ENCODE results near the gene UPK1A. TPM values are rescaled to one million over a fixed set of nuclear protein-coding genes. Genes with fewer than 3 reads are reported as not detected.

UPK1A gene
- total and polyA plus RNA-seq, 9 of the 15 experiments (the other 6 are each of a cell fraction or from before 2014, with no cell fraction given): 0.06 to 0.13 TPM; not detected in 7

DNA sequence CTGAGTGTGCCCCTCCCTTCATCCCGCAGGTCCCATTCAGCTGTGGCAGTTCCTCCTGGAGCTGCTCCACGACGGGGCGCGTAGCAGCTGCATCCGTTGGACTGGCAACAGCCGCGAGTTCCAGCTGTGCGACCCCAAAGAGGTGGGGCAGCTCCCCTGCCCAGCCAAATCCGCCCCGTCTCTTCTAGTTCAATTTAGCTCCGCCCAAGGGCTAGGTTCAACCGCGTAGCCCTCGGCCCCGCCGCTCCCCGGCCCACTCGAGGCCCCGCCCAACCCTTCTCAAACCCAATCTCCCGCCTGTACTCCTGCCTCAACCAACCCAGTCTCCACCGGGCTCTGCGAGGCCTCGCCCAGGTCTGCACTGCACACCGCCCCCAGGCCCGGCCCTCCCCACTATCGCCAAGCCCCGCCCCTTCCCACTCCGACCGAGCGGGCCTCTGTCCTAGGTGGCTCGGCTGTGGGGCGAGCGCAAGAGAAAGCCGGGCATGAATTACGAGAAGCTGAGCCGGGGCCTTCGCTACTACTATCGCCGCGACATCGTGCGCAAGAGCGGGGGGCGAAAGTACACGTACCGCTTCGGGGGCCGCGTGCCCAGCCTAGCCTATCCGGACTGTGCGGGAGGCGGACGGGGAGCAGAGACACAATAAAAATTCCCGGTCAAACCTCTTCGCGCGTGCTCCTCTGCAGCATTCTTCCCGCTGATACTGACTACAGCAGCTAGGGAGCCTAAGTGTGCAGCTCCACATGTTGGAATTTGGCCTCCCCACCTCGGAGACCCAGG is 21.9 kb upstream of the UPK1A start:
- Histone ChIP-seq H2AFZ (ENCODE audit: low read depth, low read length) (peak overlapping the region; percentile 99), H3K9me1 (ENCODE audit: control insufficient read depth, insufficient read depth, low read length) (no peaks in the 10 kb centered on the region), H3K27ac (ENCODE audit: extremely low read depth, low read depth, low read length) (peak overlapping the region; percentile 89), H4K20me1 (replicated peaks; ENCODE audit: control insufficient read depth, insufficient read depth, low read length) (0 out of 2 replicates have a peak, but pooled peaks cover 4% of the 10 kb centered on the region), H3K79me2 (ENCODE audit: control insufficient read depth, insufficient read depth, low read length) (peaks cover 13% of the 10 kb centered on the region), H3K4me3 (peak overlapping the region; percentile 44), H3K9ac (ENCODE audit: insufficient read depth in 1 of 2, low read depth in 2 of 2, low read length in 2 of 2) (peak overlapping the region; percentile 80 to 89), H3K4me2 (ENCODE audit: insufficient read depth, low read length) (peak overlapping the region; percentile 85), H3K9me3 (replicated peaks; ENCODE audit: control insufficient read depth, insufficient read depth, low read depth, low read length) (no peaks in the 10 kb centered on the region), H3K4me1 (replicated peaks in 1 of 2; ENCODE audit: control insufficient read depth in 2 of 2, insufficient read depth in 2 of 2, low read length in 2 of 2) (peaks cover 31 to 53% of the 10 kb centered on the region in 2 experiments), H3K27me3 (ENCODE audit: control insufficient read depth in 2 of 2, insufficient read depth in 2 of 2, low read length in 2 of 2) (no peaks in the 10 kb centered on the region), H3K36me3 (ENCODE audit: control insufficient read depth, insufficient read depth, low read length) (peaks cover 3% of the 10 kb centered on the region; the same call in 1 of the 3 replicates)
- ATAC-seq (peak; percentile 88), FAIRE-seq (peak; percentile 84), DNase-seq (ENCODE audit: extremely low read depth in 1 of 4, low spot score in 3 of 4) (peak; percentile 91 to 98 (median 94))
- in situ Hi-C loops (cut with MboI): no loop called here
- BruUV-seq (replicated peaks): no TSS peak
- ChIA-PET POLR2A (interaction anchor here (0.6 to 3.6 kb wide), 6 partner anchors 11 to 366 kb away, joined by 3 to 14 read pairs (median 4); no protein-coding TSS in a partner anchor), CTCF (ENCODE audit: low intra/inter-chr PET ratio) (no interaction called here)
- WGBS (ENCODE audit: insufficient coverage, low coverage, missing lambda C conversion rate): 1% methylated on average over 49 of the region's 60 CpGs
- intact Hi-C loops (cut with micrococcal nuclease): loop anchor here (5.0 to 10.0 kb wide), 2 partner anchors 87 to 100 kb away; partner anchors contain the start of genes IGFLR1, LIN37, PSENEN and U2AF1L4
- TF ChIP-seq POLR2B (IDR thresholded peaks at IDR 0.05; ENCODE audit: low read depth, partially characterized antibody): peak; percentile 28
- TF ChIP-seq, protein P1, sequence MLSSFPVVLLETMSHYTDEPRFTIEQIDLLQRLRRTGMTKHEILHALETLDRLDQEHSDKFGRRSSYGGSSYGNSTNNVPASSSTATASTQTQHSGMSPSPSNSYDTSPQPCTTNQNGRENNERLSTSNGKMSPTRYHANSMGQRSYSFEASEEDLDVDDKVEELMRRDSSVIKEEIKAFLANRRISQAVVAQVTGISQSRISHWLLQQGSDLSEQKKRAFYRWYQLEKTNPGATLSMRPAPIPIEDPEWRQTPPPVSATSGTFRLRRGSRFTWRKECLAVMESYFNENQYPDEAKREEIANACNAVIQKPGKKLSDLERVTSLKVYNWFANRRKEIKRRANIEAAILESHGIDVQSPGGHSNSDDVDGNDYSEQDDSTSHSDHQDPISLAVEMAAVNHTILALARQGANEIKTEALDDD (IDR thresholded peaks at IDR 0.05): 0 out of 2 replicates have a peak, but pooled peaks have one; percentile 52
- peak; percentile 29 for TF ChIP-seq PHF20 (IDR thresholded peaks at IDR 0.05; ENCODE audit: partially characterized antibody)
- TF ChIP-seq ZKSCAN1 (IDR thresholded peaks at IDR 0.05; ENCODE audit: low read depth, low read length): 0 out of 2 replicates have a peak, but pooled peaks have one; percentile 34
- 0 out of 2 replicates have a peak, but pooled peaks have one; percentile 81 for TF ChIP-seq ZNF12 (CRISPR knock-in tag; IDR thresholded peaks at IDR 0.05)
- no peak for TF ChIP-seq MEF2D (tag; conservative IDR thresholded peaks at IDR 0.05; ENCODE audit: low read depth)
- TF ChIP-seq, protein P2, sequence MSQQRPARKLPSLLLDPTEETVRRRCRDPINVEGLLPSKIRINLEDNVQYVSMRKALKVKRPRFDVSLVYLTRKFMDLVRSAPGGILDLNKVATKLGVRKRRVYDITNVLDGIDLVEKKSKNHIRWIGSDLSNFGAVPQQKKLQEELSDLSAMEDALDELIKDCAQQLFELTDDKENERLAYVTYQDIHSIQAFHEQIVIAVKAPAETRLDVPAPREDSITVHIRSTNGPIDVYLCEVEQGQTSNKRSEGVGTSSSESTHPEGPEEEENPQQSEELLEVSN (IDR thresholded peaks at IDR 0.05; ENCODE audit: borderline replicate concordance in 1 of 2, extremely low read depth in 1 of 2, insufficient read depth in 1 of 2, insufficient read length in 1 of 2, low read depth in 1 of 2, low read length in 1 of 2, poor library complexity in 1 of 2, severe bottlenecking in 1 of 2): peak in 1 of 2 experiments; percentile 61
- peak in 1 of 2 experiments; percentile 23; a peak in 2 of 4 replicates for TF ChIP-seq MAZ (CRISPR knock-in tag; conservative IDR thresholded peaks at IDR 0.05 in 1 of 2, IDR thresholded peaks at IDR 0.05 in 1 of 2)
- peak; percentile 28; the same call in 1 of the 2 replicates for TF ChIP-seq RB1 (IDR thresholded peaks at IDR 0.05; ENCODE audit: low read depth)
- TF ChIP-seq SAP30 (IDR thresholded peaks at IDR 0.05; ENCODE audit: borderline replicate concordance, insufficient read depth, low read depth, low read length, poor library complexity, severe bottlenecking): peak; percentile 70
- TF ChIP-seq KDM2B (CRISPR knock-in tag; IDR thresholded peaks at IDR 0.05): peak; percentile 8; the same call in 1 of the 2 replicates
- TF ChIP-seq ZBTB7A (IDR thresholded peaks at IDR 0.05; ENCODE audit: borderline replicate concordance, control insufficient read depth, low read depth, low read length): peak; percentile 68; the same call in 1 of the 2 replicates

All from K562 (cell line).